Fibroblast of the aortic adventitia (primary cell): Measurements from ENCODE around the gene HYAL1. TPM values are rescaled to one million over a fixed set of nuclear protein-coding genes. Genes with fewer than 3 reads are reported as not detected.

Experiments
- DNase-seq: peaks from one replicate; pipeline ENCODE4 v3.0.0-alpha.2; 2010; ENCODE audit warnings: low read depth
- H3K4me3 ChIP-seq: 2 replicates; pipeline ENCODE4 v1.5.1; 2011; ENCODE audit warnings: low read depth, mild to moderate bottlenecking, control low read depth, low read length, moderate library complexity
- total RNA-seq: library from RNA; depleted of rRNA; stranded (reverse); fragments of >200 nt; gene quantifications from 2 replicates; pipeline ENCODE4 v1.2.3, GENCODE V29; 2012; ENCODE audit warnings: low replicate concordance
- TF ChIP-seq, protein P1 (sequence below): IDR thresholded peaks from 2 replicates; pipeline ENCODE4 v1.5.1; 2011; ENCODE audit warnings: mild to moderate bottlenecking, low read length, control low read depth, inconsistent platforms; ENCODE audit not compliant: insufficient read depth

HYAL1 gene
- total RNA-seq, 1 donor: 0.90 TPM

DNA sequence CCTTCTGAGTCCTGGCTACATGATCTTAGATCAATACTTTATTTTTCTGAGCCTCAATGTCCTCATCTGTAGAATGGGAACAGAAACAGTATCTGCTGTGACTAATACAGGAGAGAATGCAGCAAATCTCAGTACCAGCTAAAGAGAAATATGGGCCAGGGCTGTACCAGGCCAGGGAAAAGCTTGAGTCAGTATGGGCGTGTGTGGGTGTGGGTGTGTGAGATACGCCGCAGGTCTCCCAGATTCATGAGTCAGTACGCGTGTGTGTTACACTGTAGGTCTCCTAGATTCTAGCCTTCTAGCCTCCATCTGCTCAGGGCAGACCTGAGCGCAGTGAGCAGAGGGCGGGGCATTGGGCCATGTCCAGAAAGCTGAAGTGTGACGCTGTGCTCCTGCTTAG lies 52.2 kb downstream of the HYAL1 start:
- no peak overlapping the region for H3K4me3 ChIP-seq
- TF ChIP-seq, protein P1, sequence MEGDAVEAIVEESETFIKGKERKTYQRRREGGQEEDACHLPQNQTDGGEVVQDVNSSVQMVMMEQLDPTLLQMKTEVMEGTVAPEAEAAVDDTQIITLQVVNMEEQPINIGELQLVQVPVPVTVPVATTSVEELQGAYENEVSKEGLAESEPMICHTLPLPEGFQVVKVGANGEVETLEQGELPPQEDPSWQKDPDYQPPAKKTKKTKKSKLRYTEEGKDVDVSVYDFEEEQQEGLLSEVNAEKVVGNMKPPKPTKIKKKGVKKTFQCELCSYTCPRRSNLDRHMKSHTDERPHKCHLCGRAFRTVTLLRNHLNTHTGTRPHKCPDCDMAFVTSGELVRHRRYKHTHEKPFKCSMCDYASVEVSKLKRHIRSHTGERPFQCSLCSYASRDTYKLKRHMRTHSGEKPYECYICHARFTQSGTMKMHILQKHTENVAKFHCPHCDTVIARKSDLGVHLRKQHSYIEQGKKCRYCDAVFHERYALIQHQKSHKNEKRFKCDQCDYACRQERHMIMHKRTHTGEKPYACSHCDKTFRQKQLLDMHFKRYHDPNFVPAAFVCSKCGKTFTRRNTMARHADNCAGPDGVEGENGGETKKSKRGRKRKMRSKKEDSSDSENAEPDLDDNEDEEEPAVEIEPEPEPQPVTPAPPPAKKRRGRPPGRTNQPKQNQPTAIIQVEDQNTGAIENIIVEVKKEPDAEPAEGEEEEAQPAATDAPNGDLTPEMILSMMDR: no peak
- DNase-seq: peak; percentile 92

DNA sequence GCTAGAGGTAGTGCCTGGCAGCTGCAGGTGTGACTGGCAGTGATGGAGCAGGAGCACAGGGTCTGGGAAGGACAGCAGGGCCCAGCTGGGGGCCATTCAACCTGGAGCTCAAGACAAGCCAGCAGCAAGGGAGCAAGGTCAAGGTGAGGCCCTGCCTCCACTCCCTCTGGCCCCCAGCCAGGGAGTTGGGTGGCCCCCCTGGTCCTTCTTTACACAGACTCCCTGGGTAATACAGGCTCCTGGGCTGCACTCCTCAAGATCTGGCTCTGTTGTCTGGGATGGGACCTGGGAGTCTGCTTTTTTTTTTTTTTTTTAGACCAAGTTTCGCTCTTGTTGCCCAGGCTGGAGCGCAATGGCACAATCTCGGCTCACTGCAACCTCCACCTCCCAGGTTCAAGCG lies 52.9 kb downstream of the HYAL1 start:
- no peak for DNase-seq
- no peak overlapping the region for H3K4me3 ChIP-seq
- TF ChIP-seq, protein P1: no peak

Other genes with a start within 250 kb of the HYAL1 start
- gene RBM5, start 214.7 kb downstream of the HYAL1 start, total RNA-seq: 104 and 142 TPM in 2 replicates
- 0.74 and 3.5 TPM in 2 replicates for gene SEMA3F, start 148.2 kb downstream of the HYAL1 start, total RNA-seq
- gene GNAT1, start 112.0 kb downstream of the HYAL1 start, total RNA-seq: not detected in 2 replicates
- 0.27 TPM in 1 of 2 replicates, not detected in the other for gene SLC38A3, start 98.3 kb downstream of the HYAL1 start, total RNA-seq
- gene GNAI2, start 67.4 kb downstream of the HYAL1 start, total RNA-seq: 195 and 203 TPM in 2 replicates
- 9.7 and 110 TPM in 2 replicates for gene SEMA3B, start 34.4 kb downstream of the HYAL1 start, total RNA-seq
- not detected in 2 replicates for gene LSMEM2, start 24.5 kb downstream of the HYAL1 start, total RNA-seq
- 45.3 and 72.7 TPM in 2 replicates for gene IFRD2, start 11.1 kb downstream of the HYAL1 start, total RNA-seq
- 1.2 and 3.1 TPM in 2 replicates for gene HYAL3, start 4.2 kb downstream of the HYAL1 start, total RNA-seq
- gene NAA80, start 4.2 kb downstream of the HYAL1 start, total RNA-seq: 3.8 and 8.4 TPM in 2 replicates
- 7.8 and 27.0 TPM in 2 replicates for gene HYAL2, start 19.2 kb upstream of the HYAL1 start, total RNA-seq
- 11.9 and 15.5 TPM in 2 replicates for gene TUSC2, start 24.6 kb upstream of the HYAL1 start, total RNA-seq
- 20.4 and 45.7 TPM in 2 replicates for gene RASSF1, start 37.3 kb upstream of the HYAL1 start, total RNA-seq
- 0.81 and 0.82 TPM in 2 replicates for gene ZMYND10, start 42.2 kb upstream of the HYAL1 start, total RNA-seq
- gene NPRL2, start 47.2 kb upstream of the HYAL1 start, total RNA-seq: 9.4 and 19.7 TPM in 2 replicates
- 12.2 and 15.8 TPM in 2 replicates for gene CYB561D2, start 47.3 kb upstream of the HYAL1 start, total RNA-seq
- 47.9 and 48.9 TPM in 2 replicates for gene TMEM115, start 55.9 kb upstream of the HYAL1 start, total RNA-seq
- gene CACNA2D2, start 200.1 kb upstream of the HYAL1 start, total RNA-seq: not detected in 2 replicates